ENCODE data around the gene PDILT.

The PDILT gene

GRCh38 chr16:20393801-20394577 lies 10.5 kb downstream of the PDILT start:
- Histone ChIP-seq H3K27me3 (ENCODE audit: control insufficient read depth, insufficient read depth, low read length, poor library complexity, severe bottlenecking) (no peaks in the 10 kb centered on the region), H3K4me1 (ENCODE audit: control insufficient read depth, insufficient read depth, low read length) (no peaks in the 10 kb centered on the region), H3K9me3 (ENCODE audit: control insufficient read depth, low read length) (no peaks in the 10 kb centered on the region), H3K4me3 (ENCODE audit: insufficient read depth, low read depth, low read length) (no peak overlapping the region), H3K36me3 (ENCODE audit: control insufficient read depth, insufficient read depth, low read length) (no peaks in the 10 kb centered on the region), H3K27ac (ENCODE audit: insufficient read depth, low read depth, low read length, poor library complexity, severe bottlenecking) (no peak overlapping the region)
- 80 to 83% methylated on average over 2 of the region's 2 CpGs for WGBS, 2 experiments

DNA sequence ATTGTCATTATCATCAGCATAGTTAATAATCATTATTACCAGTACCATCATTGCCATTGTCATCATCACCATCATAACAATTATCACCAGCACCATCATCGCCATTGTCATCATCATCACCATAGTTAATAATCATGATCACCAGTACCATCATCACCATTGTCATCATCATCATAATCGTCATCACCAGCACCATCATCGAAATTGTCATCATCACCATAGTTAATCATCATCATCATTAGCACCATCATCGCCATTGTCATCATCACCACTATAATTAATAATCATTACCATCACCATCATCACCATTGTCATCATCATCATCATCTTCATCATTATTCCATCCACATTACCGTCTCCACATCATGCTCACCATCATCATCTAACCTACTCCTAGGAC lies 13.5 kb downstream of the PDILT start:
- Histone ChIP-seq H3K36me3 (ENCODE audit: control insufficient read depth, insufficient read depth, low read length) (no peaks in the 10 kb centered on the region), H3K4me3 (ENCODE audit: insufficient read depth, low read depth, low read length) (no peak overlapping the region), H3K27me3 (ENCODE audit: control insufficient read depth, insufficient read depth, low read length, poor library complexity, severe bottlenecking) (no peaks in the 10 kb centered on the region), H3K9me3 (ENCODE audit: control insufficient read depth, low read length) (no peaks in the 10 kb centered on the region), H3K27ac (ENCODE audit: insufficient read depth, low read depth, low read length, poor library complexity, severe bottlenecking) (no peak overlapping the region), H3K4me1 (ENCODE audit: control insufficient read depth, insufficient read depth, low read length) (no peaks in the 10 kb centered on the region)
- 88 to 91% methylated on average over 5 of the region's 5 CpGs for WGBS, 2 experiments

DNA sequence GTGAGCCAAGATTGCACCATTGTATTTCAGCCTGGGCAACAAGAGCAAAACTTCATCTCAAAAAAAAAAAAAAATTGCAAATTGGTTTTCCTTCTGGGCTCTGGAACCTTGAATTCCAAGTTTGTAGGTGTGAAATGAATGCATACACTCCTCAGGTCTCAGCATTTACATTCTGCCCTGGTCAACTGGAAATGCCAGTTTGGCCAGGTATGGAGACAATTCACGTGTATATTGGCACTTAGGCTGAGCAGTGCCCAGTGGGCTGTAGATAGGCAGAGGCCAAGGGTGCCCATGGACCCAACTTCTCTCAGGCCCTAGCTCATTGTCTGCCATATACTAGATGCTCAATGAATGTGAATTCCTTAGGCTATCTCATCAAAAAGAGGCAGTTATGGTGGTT lies 15.7 kb downstream of the PDILT start:
- no peaks in the 10 kb centered on the region for H3K4me1 ChIP-seq (ENCODE audit: control insufficient read depth, insufficient read depth, low read length)
- 85 to 96% methylated on average over 1 of the region's 1 CpG for WGBS, 2 experiments
- no peaks in the 10 kb centered on the region for H3K36me3 ChIP-seq (ENCODE audit: control insufficient read depth, insufficient read depth, low read length)
- no peak overlapping the region for H3K4me3 ChIP-seq (ENCODE audit: insufficient read depth, low read depth, low read length)
- no peaks in the 10 kb centered on the region for H3K27me3 ChIP-seq (ENCODE audit: control insufficient read depth, insufficient read depth, low read length, poor library complexity, severe bottlenecking)
- no peaks in the 10 kb centered on the region for H3K9me3 ChIP-seq (ENCODE audit: control insufficient read depth, low read length)
- H3K27ac ChIP-seq (ENCODE audit: insufficient read depth, low read depth, low read length, poor library complexity, severe bottlenecking) = no peak overlapping the region

DNA sequence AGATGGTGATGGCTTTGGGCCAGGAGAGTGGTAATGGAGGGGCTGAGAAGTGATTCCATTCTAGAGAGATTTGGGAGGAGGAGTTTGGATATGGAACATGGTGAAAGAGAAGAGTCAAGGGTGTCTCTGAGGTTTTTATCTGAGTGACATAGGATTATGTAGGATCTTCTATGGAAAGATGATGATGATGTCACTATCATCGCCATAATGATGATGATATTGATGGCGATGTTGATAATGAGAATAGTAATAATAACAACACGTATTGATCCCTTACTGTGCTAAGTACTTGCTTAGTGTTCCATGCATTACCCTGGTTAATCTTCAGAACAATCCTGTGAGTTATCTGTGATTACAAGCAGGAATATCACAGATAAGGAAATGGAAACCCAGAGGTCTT lies 16.6 kb downstream of the PDILT start:
- Histone ChIP-seq H3K36me3 (ENCODE audit: control insufficient read depth, insufficient read depth, low read length) (no peaks in the 10 kb centered on the region), H3K4me1 (ENCODE audit: control insufficient read depth, insufficient read depth, low read length) (no peaks in the 10 kb centered on the region), H3K4me3 (ENCODE audit: insufficient read depth, low read depth, low read length) (no peak overlapping the region), H3K27ac (ENCODE audit: insufficient read depth, low read depth, low read length, poor library complexity, severe bottlenecking) (no peak overlapping the region), H3K27me3 (ENCODE audit: control insufficient read depth, insufficient read depth, low read length, poor library complexity, severe bottlenecking) (no peaks in the 10 kb centered on the region), H3K9me3 (ENCODE audit: control insufficient read depth, low read length) (no peaks in the 10 kb centered on the region)
- 96 to 98% methylated on average over 3 of the region's 3 CpGs for WGBS, 2 experiments

GRCh38 chr16:20385844-20386832 lies 18.4 kb downstream of the PDILT start:
- Histone ChIP-seq H3K27ac (ENCODE audit: insufficient read depth, low read depth, low read length, poor library complexity, severe bottlenecking) (no peak overlapping the region), H3K36me3 (ENCODE audit: control insufficient read depth, insufficient read depth, low read length) (no peaks in the 10 kb centered on the region), H3K9me3 (ENCODE audit: control insufficient read depth, low read length) (no peaks in the 10 kb centered on the region), H3K4me1 (ENCODE audit: control insufficient read depth, insufficient read depth, low read length) (no peaks in the 10 kb centered on the region), H3K4me3 (ENCODE audit: insufficient read depth, low read depth, low read length) (no peak overlapping the region), H3K27me3 (ENCODE audit: control insufficient read depth, insufficient read depth, low read length, poor library complexity, severe bottlenecking) (no peaks in the 10 kb centered on the region)
- 52 to 57% methylated on average over 30 of the region's 30 CpGs for WGBS, 2 experiments

DNA sequence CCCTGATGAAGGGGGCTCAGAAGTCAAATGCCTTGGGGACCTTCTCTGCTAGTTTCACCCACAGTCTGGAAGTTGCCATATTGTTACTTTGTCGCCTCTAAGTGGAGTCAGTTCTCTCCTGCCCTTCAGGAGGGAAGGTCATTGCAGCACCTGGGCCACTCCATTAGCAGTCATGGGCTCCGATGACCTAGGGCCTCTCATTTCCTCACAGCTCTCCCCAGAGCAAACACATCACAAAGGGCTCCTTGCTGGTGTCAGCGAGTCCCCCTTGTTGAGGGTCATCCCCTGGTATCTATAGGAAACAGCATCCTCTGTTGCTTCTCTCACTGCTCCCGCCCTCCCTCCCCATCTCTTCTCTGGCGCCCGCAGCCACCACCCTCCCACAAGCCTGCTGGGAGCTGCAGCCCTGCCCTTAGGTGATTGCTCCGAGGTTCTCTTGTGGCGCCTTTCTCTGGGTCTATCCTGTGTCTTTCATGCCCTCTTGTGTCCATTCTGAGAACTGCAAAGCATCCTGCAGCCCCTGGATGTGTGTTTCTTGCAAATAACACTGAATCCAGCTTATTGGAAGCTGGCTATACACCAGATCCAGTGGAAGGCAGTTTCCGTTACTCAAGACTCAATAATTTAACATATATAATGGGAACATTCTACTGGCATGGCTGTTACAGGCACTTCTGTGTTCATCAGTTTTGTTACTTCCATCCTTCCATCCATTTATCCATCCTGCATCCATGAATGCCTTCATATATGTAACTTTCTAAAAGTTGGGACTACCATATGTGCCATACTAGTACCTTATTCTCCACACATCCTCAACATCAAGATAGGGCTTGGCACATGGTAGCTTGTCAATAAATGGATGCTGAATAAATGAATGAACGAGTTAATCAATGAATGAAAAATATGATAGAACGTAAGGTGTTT lies 21.2 kb downstream of the PDILT start:
- Histone ChIP-seq H3K27me3 (ENCODE audit: control insufficient read depth, insufficient read depth, low read length, poor library complexity, severe bottlenecking) (no peaks in the 10 kb centered on the region), H3K4me3 (ENCODE audit: insufficient read depth, low read depth, low read length) (no peak overlapping the region), H3K9me3 (ENCODE audit: control insufficient read depth, low read length) (no peaks in the 10 kb centered on the region), H3K36me3 (ENCODE audit: control insufficient read depth, insufficient read depth, low read length) (no peaks in the 10 kb centered on the region), H3K4me1 (ENCODE audit: control insufficient read depth, insufficient read depth, low read length) (no peaks in the 10 kb centered on the region), H3K27ac (ENCODE audit: insufficient read depth, low read depth, low read length, poor library complexity, severe bottlenecking) (no peak overlapping the region)
- 33 to 35% methylated on average over 11 of the region's 11 CpGs for WGBS, 2 experiments

- Histone ChIP-seq H3K27me3 (ENCODE audit: control insufficient read depth, insufficient read depth, low read length, poor library complexity, severe bottlenecking) (no peaks in the 10 kb centered on the region), H3K36me3 (ENCODE audit: control insufficient read depth, insufficient read depth, low read length) (no peaks in the 10 kb centered on the region), H3K4me3 (ENCODE audit: insufficient read depth, low read depth, low read length) (no peak overlapping the region), H3K4me1 (ENCODE audit: control insufficient read depth, insufficient read depth, low read length) (no peaks in the 10 kb centered on the region), H3K27ac (ENCODE audit: insufficient read depth, low read depth, low read length, poor library complexity, severe bottlenecking) (no peak overlapping the region), H3K9me3 (ENCODE audit: control insufficient read depth, low read length) (no peaks in the 10 kb centered on the region)
- WGBS, 2 experiments = 87 to 93% methylated on average over 6 to 7 of the region's 7 CpGs
These were observed 22.2 kb downstream of the PDILT start for GRCh38 chr16:20382202-20382948.

DNA sequence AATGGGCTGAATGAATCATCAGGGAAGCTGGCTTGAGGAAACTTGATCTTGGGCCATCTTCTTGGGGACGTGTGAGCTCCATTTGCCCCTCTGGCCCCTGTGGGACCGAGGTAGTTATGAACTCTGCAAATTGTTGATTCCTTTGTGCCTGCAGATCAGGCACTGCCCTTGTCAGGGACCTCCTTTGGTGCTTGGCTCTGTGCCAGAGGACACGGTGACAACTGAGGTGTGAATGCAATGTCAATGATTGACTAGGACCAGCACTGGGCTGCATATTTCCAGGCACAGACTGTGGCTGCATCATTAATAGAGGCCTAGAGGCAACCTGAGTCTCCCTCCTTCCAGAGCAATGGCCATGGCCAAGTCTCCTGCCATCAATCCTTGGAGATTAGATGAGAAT lies 23.8 kb downstream of the PDILT start:
- Histone ChIP-seq H3K27me3 (ENCODE audit: control insufficient read depth, insufficient read depth, low read length, poor library complexity, severe bottlenecking) (no peaks in the 10 kb centered on the region), H3K4me3 (ENCODE audit: insufficient read depth, low read depth, low read length) (no peak overlapping the region), H3K4me1 (ENCODE audit: control insufficient read depth, insufficient read depth, low read length) (no peaks in the 10 kb centered on the region), H3K9me3 (ENCODE audit: control insufficient read depth, low read length) (no peaks in the 10 kb centered on the region), H3K36me3 (ENCODE audit: control insufficient read depth, insufficient read depth, low read length) (no peaks in the 10 kb centered on the region), H3K27ac (ENCODE audit: insufficient read depth, low read depth, low read length, poor library complexity, severe bottlenecking) (no peak overlapping the region)
- 85 to 90% methylated on average over 3 of the region's 3 CpGs for WGBS, 2 experiments

GRCh38 chr16:20377181-20377580 lies 27.4 kb downstream of the PDILT start:
- Histone ChIP-seq H3K9me3 (ENCODE audit: control insufficient read depth, low read length) (no peaks in the 10 kb centered on the region), H3K4me3 (ENCODE audit: insufficient read depth, low read depth, low read length) (no peak overlapping the region), H3K4me1 (ENCODE audit: control insufficient read depth, insufficient read depth, low read length) (no peaks in the 10 kb centered on the region), H3K27ac (ENCODE audit: insufficient read depth, low read depth, low read length, poor library complexity, severe bottlenecking) (no peak overlapping the region), H3K27me3 (ENCODE audit: control insufficient read depth, insufficient read depth, low read length, poor library complexity, severe bottlenecking) (no peaks in the 10 kb centered on the region), H3K36me3 (ENCODE audit: control insufficient read depth, insufficient read depth, low read length) (no peaks in the 10 kb centered on the region)
- 79 to 90% methylated on average over 5 of the region's 5 CpGs for WGBS, 2 experiments

All from ectodermal cell (in vitro differentiated cells).